Neural crest cell (in vitro differentiated cells): ENCODE measurements around the gene POLE4. TPM values are rescaled to one million over a fixed set of nuclear protein-coding genes. Genes with fewer than 3 reads are reported as not detected.

Source experiments
- DNase-seq: peaks from one replicate; pipeline ENCODE4 v3.0.0; 2021; ENCODE audit warnings: low read depth, mixed read lengths, low spot score
- H3K27ac Mint-ChIP-seq: one replicate; pipeline ENCODE4 v1.8.0; 2021; ENCODE audit warnings: mild to moderate bottlenecking, mixed read lengths; ENCODE audit not compliant: unreplicated experiment
- H3K27me3 Mint-ChIP-seq: 2 replicates; pipeline ENCODE4 v1.8.0; 2021; ENCODE audit warnings: low read depth, mild to moderate bottlenecking, mixed read lengths
- H3K36me3 Mint-ChIP-seq: 2 replicates; pipeline ENCODE4 v1.8.0; 2021; ENCODE audit warnings: low read depth, mild to moderate bottlenecking, mixed read lengths
- H3K4me1 Mint-ChIP-seq: 2 replicates; pipeline ENCODE4 v1.8.0; 2021; ENCODE audit warnings: mixed read lengths
- H3K4me3 Mint-ChIP-seq: one replicate; pipeline ENCODE4 v1.8.0; 2021; ENCODE audit warnings: mild to moderate bottlenecking, mixed read lengths
- H3K9me3 Mint-ChIP-seq: 2 replicates; pipeline ENCODE4 v1.8.0; 2021; ENCODE audit warnings: mixed read lengths
- total RNA-seq: library from RNA; stranded (reverse); gene quantifications from 2 replicates; pipeline ENCODE4 v1.2.1, GENCODE V29; 2021
- TF ChIP-seq, protein P1 (sequence below): fragments of 200-600 bp; sonication (generic); conservative IDR thresholded peaks from 2 replicates; pipeline ENCODE4 v1.5.0; 2021; ENCODE audit warnings: antibody characterized with exemption, mild to moderate bottlenecking

POLE4 gene
- total RNA-seq, 1 donor from 2014 or later = 49.6 TPM

GRCh38 chr2:74935975-74936391 is 22.5 kb upstream of the POLE4 start:
- H3K9me3 Mint-ChIP-seq = no peaks in the 10 kb centered on the region
- no peak overlapping the region for H3K4me3 Mint-ChIP-seq
- no peak for DNase-seq
- H3K36me3 Mint-ChIP-seq = no peaks in the 10 kb centered on the region
- TF ChIP-seq, protein P1, sequence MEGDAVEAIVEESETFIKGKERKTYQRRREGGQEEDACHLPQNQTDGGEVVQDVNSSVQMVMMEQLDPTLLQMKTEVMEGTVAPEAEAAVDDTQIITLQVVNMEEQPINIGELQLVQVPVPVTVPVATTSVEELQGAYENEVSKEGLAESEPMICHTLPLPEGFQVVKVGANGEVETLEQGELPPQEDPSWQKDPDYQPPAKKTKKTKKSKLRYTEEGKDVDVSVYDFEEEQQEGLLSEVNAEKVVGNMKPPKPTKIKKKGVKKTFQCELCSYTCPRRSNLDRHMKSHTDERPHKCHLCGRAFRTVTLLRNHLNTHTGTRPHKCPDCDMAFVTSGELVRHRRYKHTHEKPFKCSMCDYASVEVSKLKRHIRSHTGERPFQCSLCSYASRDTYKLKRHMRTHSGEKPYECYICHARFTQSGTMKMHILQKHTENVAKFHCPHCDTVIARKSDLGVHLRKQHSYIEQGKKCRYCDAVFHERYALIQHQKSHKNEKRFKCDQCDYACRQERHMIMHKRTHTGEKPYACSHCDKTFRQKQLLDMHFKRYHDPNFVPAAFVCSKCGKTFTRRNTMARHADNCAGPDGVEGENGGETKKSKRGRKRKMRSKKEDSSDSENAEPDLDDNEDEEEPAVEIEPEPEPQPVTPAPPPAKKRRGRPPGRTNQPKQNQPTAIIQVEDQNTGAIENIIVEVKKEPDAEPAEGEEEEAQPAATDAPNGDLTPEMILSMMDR = no peak
- peaks cover 5% of the 10 kb centered on the region for H3K27me3 Mint-ChIP-seq
- H3K4me1 Mint-ChIP-seq = no peaks in the 10 kb centered on the region
- H3K27ac Mint-ChIP-seq = no peak overlapping the region

GRCh38 chr2:74937221-74937880 is 21.1 kb upstream of the POLE4 start:
- TF ChIP-seq, protein P1 = no peak
- H3K4me1 Mint-ChIP-seq = no peaks in the 10 kb centered on the region
- H3K27ac Mint-ChIP-seq = no peak overlapping the region
- H3K9me3 Mint-ChIP-seq = no peaks in the 10 kb centered on the region
- DNase-seq = no peak
- H3K4me3 Mint-ChIP-seq = no peak overlapping the region
- H3K36me3 Mint-ChIP-seq = no peaks in the 10 kb centered on the region
- no peaks in the 10 kb centered on the region for H3K27me3 Mint-ChIP-seq

- H3K9me3 Mint-ChIP-seq = no peaks in the 10 kb centered on the region
- no peaks in the 10 kb centered on the region for H3K4me1 Mint-ChIP-seq
- no peak overlapping the region for H3K27ac Mint-ChIP-seq
- no peak overlapping the region for H3K4me3 Mint-ChIP-seq
- H3K27me3 Mint-ChIP-seq = no peaks in the 10 kb centered on the region
- DNase-seq = no peak
- H3K36me3 Mint-ChIP-seq = no peaks in the 10 kb centered on the region
- TF ChIP-seq, protein P1 = no peak
Measured at GRCh38 chr2:74938264-74938663, 20.2 kb upstream of the POLE4 start.

DNA sequence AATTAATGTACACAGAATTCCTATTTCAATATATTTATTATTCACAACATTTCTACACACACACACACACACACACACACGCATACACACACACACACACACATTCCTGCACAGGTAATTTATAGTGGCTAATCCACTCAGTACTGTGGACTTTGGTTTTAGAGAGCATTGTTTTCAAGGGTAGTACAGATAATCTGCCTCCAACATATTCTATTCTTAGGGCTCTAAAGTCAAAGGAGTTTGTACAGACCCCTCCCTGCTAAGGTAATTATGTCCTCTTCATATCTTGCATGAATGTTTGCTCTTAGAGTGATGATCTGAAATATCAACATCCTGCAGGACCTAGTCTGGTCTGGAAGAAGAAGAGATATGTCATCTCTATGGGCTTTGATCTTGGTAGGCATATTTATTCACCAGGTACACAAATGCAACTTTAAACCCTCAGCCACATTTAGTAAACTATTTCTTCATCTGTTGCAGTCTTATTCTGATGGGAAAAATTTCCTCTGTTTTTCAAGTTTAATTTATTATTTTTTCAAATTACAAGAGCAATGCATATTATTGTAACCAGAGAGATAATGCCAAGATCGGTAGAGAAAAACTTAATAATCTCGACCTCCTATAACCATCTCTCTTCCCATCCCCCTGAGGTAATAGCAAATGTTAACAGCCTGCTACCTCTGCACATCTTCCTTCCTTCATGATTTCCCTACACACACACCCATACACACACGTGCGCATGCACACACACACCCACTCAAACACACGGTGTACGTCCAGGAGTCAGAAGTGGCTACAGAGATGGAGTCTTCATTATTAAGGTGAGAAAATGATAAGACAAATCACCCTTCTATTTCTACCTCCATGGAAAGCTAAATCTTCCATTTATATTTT is 18.3 kb upstream of the POLE4 start:
- TF ChIP-seq, protein P1 = no peak
- H3K36me3 Mint-ChIP-seq = peaks cover 4% of the 10 kb centered on the region
- H3K4me1 Mint-ChIP-seq = no peaks in the 10 kb centered on the region
- no peak for DNase-seq
- no peak overlapping the region for H3K4me3 Mint-ChIP-seq
- no peaks in the 10 kb centered on the region for H3K9me3 Mint-ChIP-seq
- H3K27ac Mint-ChIP-seq = no peak overlapping the region
- H3K27me3 Mint-ChIP-seq = no peaks in the 10 kb centered on the region

DNA sequence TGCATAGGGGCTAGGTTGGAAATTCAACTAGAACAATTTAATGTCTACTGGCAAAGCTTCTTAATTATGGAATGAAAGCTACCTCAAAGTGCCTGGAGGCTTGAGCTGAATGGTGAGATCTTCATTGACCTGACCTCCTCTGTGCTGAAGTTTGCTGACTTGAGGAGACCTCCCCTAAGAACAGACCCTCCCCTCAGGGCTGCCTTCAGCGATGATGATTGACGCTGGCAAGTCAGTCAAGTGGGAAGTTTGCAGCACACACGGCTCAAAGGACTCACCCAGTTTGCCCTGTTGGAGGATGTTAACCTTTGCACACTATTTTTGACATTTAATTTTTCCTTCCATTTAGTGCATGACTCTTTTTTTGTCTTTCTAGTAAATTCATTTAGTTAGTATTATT is 17.2 kb upstream of the POLE4 start:
- H3K27me3 Mint-ChIP-seq = no peaks in the 10 kb centered on the region
- no peaks in the 10 kb centered on the region for H3K4me1 Mint-ChIP-seq
- TF ChIP-seq, protein P1 = no peak
- H3K9me3 Mint-ChIP-seq = no peaks in the 10 kb centered on the region
- no peak for DNase-seq
- H3K4me3 Mint-ChIP-seq = no peak overlapping the region
- H3K27ac Mint-ChIP-seq = no peak overlapping the region
- H3K36me3 Mint-ChIP-seq = peaks cover 4% of the 10 kb centered on the region
